Measurements from ENCODE around the gene SP110.
"Not testable (repeated sequence)": the region's sequence is repeated elsewhere in the genome, so short reads cannot be mapped to it uniquely, and the experiment has no call there.

SP110 gene

GRCh38 chr2:230219419-230220331 lies at the start of gene SP110:
SP110 (minus strand) TSS chr2:230219984; CDS start chr2:230216927, 3,057 bp downstream.
- peak; percentile 89 for DNase-seq (ENCODE audit: low spot score)

GRCh38 chr2:230268606-230269243 lies 48.9 kb upstream of the SP110 start:
- DNase-seq (ENCODE audit: low spot score) = no peak

GRCh38 chr2:230267556-230267955 lies 47.8 kb upstream of the SP110 start:
- no peak for DNase-seq (ENCODE audit: low spot score)

- DNase-seq (ENCODE audit: low spot score) = no peak
Observed at GRCh38 chr2:230267059-230267458, 47.3 kb upstream of the SP110 start.

- DNase-seq (ENCODE audit: low spot score) = no peak
Observed at GRCh38 chr2:230266638-230267037, 46.9 kb upstream of the SP110 start.

- not testable (repeated sequence) for DNase-seq (ENCODE audit: low spot score)
Observed at GRCh38 chr2:230264945-230265344, 45.2 kb upstream of the SP110 start.

- no peak for DNase-seq (ENCODE audit: low spot score)
Observed at GRCh38 chr2:230262246-230262645, 42.5 kb upstream of the SP110 start.

- no peak for DNase-seq (ENCODE audit: low spot score)
Observed at GRCh38 chr2:230258483-230258882, 38.7 kb upstream of the SP110 start.

- DNase-seq (ENCODE audit: low spot score) = no peak
Observed at GRCh38 chr2:230256733-230257332, 37.0 kb upstream of the SP110 start.

GRCh38 chr2:230254152-230254881 lies 34.5 kb upstream of the SP110 start:
- no peak for DNase-seq (ENCODE audit: low spot score)

GRCh38 chr2:230250231-230250630 lies 30.4 kb upstream of the SP110 start:
- no peak for DNase-seq (ENCODE audit: low spot score)

GRCh38 chr2:230246206-230246605 lies 26.4 kb upstream of the SP110 start:
- no peak for DNase-seq (ENCODE audit: low spot score)

- no peak for DNase-seq (ENCODE audit: low spot score)
Observed at GRCh38 chr2:230244211-230244610, 24.4 kb upstream of the SP110 start.

- DNase-seq (ENCODE audit: low spot score) = no peak
Observed at GRCh38 chr2:230234845-230235244, 15.1 kb upstream of the SP110 start.

- DNase-seq (ENCODE audit: low spot score) = no peak
Observed at GRCh38 chr2:230234122-230234722, 14.4 kb upstream of the SP110 start.

GRCh38 chr2:230231251-230231650 lies 11.5 kb upstream of the SP110 start:
- DNase-seq (ENCODE audit: low spot score) = no peak

GRCh38 chr2:230230496-230231200 lies 10.9 kb upstream of the SP110 start:
- no peak for DNase-seq (ENCODE audit: low spot score)

GRCh38 chr2:230230087-230230486 lies 10.3 kb upstream of the SP110 start:
- DNase-seq (ENCODE audit: low spot score) = no peak

GRCh38 chr2:230227216-230227615 lies 7.4 kb upstream of the SP110 start:
- no peak for DNase-seq (ENCODE audit: low spot score)

- no peak for DNase-seq (ENCODE audit: low spot score)
Observed at GRCh38 chr2:230226051-230226551, 6.3 kb upstream of the SP110 start.

GRCh38 chr2:230225486-230225885 lies 5.7 kb upstream of the SP110 start, which contains the start of gene SP140:
SP140 (plus strand) TSS chr2:230225736; CDS start chr2:230225845, 109 bp downstream.
- no peak for DNase-seq (ENCODE audit: low spot score)

All from GM03348 (cell line).